ENCODE measurements around the gene MYD88. TPM values are rescaled to one million over a fixed set of nuclear protein-coding genes. Genes with fewer than 3 reads are reported as not detected.

MYD88 gene
- polyA plus RNA-seq, 1 donor (not counting 4 experiments of a cell fraction or from before 2014, with no cell fraction given) = 44.0 TPM

- Histone ChIP-seq H3K4me1 (ENCODE audit: control insufficient read depth, extremely low read depth, insufficient read depth, low read length) (peaks cover 23% of the 10 kb centered on the region), H3K79me2 (ENCODE audit: control insufficient read depth, insufficient read depth, low read length) (no peaks in the 10 kb centered on the region), H3K4me2 (ENCODE audit: control insufficient read depth, extremely low read depth, insufficient read depth, low read depth, low read length) (no peak overlapping the region), H4K20me1 (ENCODE audit: control insufficient read depth, extremely low read depth, insufficient read depth, low read length) (no peaks in the 10 kb centered on the region), H3K9me1 (ENCODE audit: control insufficient read depth, extremely low read depth, insufficient read depth, low read length) (no peaks in the 10 kb centered on the region), H3K9ac (ENCODE audit: control insufficient read depth, extremely low read depth, insufficient read depth, low read length) (no peak overlapping the region), H3K27me3 (ENCODE audit: control insufficient read depth, extremely low read depth, insufficient read depth, low read length) (no peaks in the 10 kb centered on the region), H3K27ac (ENCODE audit: control insufficient read depth, insufficient read depth, low read length) (no peak overlapping the region), H3K36me3 (ENCODE audit: control insufficient read depth in 2 of 2, extremely low read depth in 1 of 2, insufficient read depth in 2 of 2, low read length in 2 of 2) (no peaks in the 10 kb centered on the region), H2AFZ (ENCODE audit: control insufficient read depth, low read length) (no peak overlapping the region), H3K4me3 (ENCODE audit: control insufficient read depth in 2 of 3, extremely low read depth in 1 of 3, insufficient read depth in 2 of 3, low read depth in 1 of 3, low read length in 3 of 3) (no peak overlapping the region), H3K9me3 (ENCODE audit: control insufficient read depth, low read depth, low read length) (no peaks in the 10 kb centered on the region)
- no peak for TF ChIP-seq EZH2 (IDR thresholded peaks at IDR 0.05; ENCODE audit: low read length)
- TF ChIP-seq CTCF (optimal IDR thresholded peaks at IDR 0.05 in 1 of 3, IDR thresholded peaks at IDR 0.05 in 1 of 3, conservative IDR thresholded peaks at IDR 0.05 in 1 of 3; ENCODE audit: extremely low read depth in 1 of 3, insufficient read depth in 2 of 3, low read length in 3 of 3) = no peak
- FAIRE-seq = no peak
- dilution Hi-C loops (cut with MboI; ENCODE audit: extremely low pct_ligation_motif_present, low sequenced_read_pairs) = no loop called here
- no peak for DNase-seq (ENCODE audit: low read depth, low spot score)
These were observed 9.9 kb downstream of the MYD88 start for GRCh38 chr3:38148311-38148882.

- dilution Hi-C loops (cut with MboI; ENCODE audit: extremely low pct_ligation_motif_present, low sequenced_read_pairs) = no loop called here
- FAIRE-seq = no peak
These were observed 11.2 kb downstream of the MYD88 start for GRCh38 chr3:38149708-38150107.

More at GRCh38 chr3:38149708-38150107, 11.2 kb downstream of the MYD88 start:
- no peak overlapping the region for H3K4me3 ChIP-seq (ENCODE audit: control insufficient read depth in 2 of 3, extremely low read depth in 1 of 3, insufficient read depth in 2 of 3, low read depth in 1 of 3, low read length in 3 of 3)
- H3K79me2 ChIP-seq (ENCODE audit: control insufficient read depth, insufficient read depth, low read length) = no peaks in the 10 kb centered on the region
- no peaks in the 10 kb centered on the region for H3K36me3 ChIP-seq (ENCODE audit: control insufficient read depth in 2 of 2, extremely low read depth in 1 of 2, insufficient read depth in 2 of 2, low read length in 2 of 2)
- no peak overlapping the region for H3K9ac ChIP-seq (ENCODE audit: control insufficient read depth, extremely low read depth, insufficient read depth, low read length)
- H3K4me2 ChIP-seq (ENCODE audit: control insufficient read depth, extremely low read depth, insufficient read depth, low read depth, low read length) = no peak overlapping the region
- no peak overlapping the region for H3K27ac ChIP-seq (ENCODE audit: control insufficient read depth, insufficient read depth, low read length)
- DNase-seq (ENCODE audit: low read depth, low spot score) = no peak
- no peaks in the 10 kb centered on the region for H4K20me1 ChIP-seq (ENCODE audit: control insufficient read depth, extremely low read depth, insufficient read depth, low read length)
- no peak for TF ChIP-seq EZH2 (IDR thresholded peaks at IDR 0.05; ENCODE audit: low read length)
- TF ChIP-seq CTCF (optimal IDR thresholded peaks at IDR 0.05 in 1 of 3, IDR thresholded peaks at IDR 0.05 in 1 of 3, conservative IDR thresholded peaks at IDR 0.05 in 1 of 3; ENCODE audit: extremely low read depth in 1 of 3, insufficient read depth in 2 of 3, low read length in 3 of 3) = no peak
- H3K9me1 ChIP-seq (ENCODE audit: control insufficient read depth, extremely low read depth, insufficient read depth, low read length) = no peaks in the 10 kb centered on the region
- no peaks in the 10 kb centered on the region for H3K27me3 ChIP-seq (ENCODE audit: control insufficient read depth, extremely low read depth, insufficient read depth, low read length)
- no peak overlapping the region for H2AFZ ChIP-seq (ENCODE audit: control insufficient read depth, low read length)
- peaks cover 36% of the 10 kb centered on the region for H3K4me1 ChIP-seq (ENCODE audit: control insufficient read depth, extremely low read depth, insufficient read depth, low read length)
- no peaks in the 10 kb centered on the region for H3K9me3 ChIP-seq (ENCODE audit: control insufficient read depth, low read depth, low read length)
